ENCODE data around the gene CCS. TPM values are rescaled to one million over a fixed set of nuclear protein-coding genes. Genes with fewer than 3 reads are reported as not detected.

CCS gene
- total and polyA plus RNA-seq, 9 of the 15 experiments (the other 6 are each of a cell fraction or from before 2014, with no cell fraction given): 1.1 to 46.6 (median 26.8) TPM

DNA sequence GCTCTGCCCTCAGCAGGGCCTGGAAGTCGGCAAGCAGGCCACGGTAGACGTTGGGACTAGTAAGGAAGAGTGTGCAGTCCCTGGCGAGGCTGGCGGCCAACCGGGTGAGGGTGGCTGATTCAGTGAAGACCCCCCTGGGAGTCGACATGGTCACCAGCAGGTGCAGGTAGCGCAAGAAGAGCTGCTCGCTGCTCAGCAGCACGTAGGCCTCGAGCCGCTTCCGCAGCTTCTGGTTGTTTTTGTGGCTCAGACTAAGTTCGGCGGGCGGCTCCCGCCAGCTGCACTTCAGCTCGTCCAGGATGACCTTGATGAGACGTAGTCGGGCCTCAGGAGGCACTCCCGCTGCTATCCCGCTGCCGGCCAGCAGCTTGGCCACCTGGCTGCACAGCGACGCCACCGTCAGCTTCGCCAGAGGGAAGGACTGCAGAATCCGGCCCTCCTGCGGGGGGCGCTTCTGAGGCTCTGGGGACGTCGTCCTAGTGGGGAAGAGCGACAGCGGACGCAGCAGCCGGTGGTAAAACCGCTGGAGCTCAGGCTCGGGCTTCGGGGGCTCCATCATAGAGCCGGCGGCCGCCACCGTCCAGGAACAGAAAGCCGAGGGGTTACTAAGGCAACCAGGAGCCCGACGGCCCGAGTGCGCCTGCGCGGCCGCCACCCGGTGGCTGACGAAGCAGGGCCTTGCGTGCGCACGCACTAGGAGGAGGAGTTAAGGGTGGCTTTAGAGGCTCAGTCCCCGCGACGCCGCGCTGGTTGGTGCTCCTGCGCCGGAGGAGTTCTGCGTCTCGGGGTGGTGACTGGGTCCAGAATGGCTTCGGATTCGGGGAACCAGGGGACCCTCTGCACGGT, at the start of gene CCS, which contains the start of gene CCDC87 (continued):
- TF ChIP-seq, protein P1, sequence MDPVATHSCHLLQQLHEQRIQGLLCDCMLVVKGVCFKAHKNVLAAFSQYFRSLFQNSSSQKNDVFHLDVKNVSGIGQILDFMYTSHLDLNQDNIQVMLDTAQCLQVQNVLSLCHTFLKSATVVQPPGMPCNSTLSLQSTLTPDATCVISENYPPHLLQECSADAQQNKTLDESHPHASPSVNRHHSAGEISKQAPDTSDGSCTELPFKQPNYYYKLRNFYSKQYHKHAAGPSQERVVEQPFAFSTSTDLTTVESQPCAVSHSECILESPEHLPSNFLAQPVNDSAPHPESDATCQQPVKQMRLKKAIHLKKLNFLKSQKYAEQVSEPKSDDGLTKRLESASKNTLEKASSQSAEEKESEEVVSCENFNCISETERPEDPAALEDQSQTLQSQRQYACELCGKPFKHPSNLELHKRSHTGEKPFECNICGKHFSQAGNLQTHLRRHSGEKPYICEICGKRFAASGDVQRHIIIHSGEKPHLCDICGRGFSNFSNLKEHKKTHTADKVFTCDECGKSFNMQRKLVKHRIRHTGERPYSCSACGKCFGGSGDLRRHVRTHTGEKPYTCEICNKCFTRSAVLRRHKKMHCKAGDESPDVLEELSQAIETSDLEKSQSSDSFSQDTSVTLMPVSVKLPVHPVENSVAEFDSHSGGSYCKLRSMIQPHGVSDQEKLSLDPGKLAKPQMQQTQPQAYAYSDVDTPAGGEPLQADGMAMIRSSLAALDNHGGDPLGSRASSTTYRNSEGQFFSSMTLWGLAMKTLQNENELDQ (CRISPR knock-in tag; IDR thresholded peaks at IDR 0.05; ENCODE audit: borderline replicate concordance): no peak
- TF ChIP-seq E2F3 (CRISPR knock-in tag; IDR thresholded peaks at IDR 0.05) (no peak), DNMT1 (IDR thresholded peaks at IDR 0.05) (no peak), RBM34 (IDR thresholded peaks at IDR 0.05; ENCODE audit: borderline replicate concordance, insufficient read depth, low read length) (no peak), MEF2A (IDR thresholded peaks at IDR 0.05; ENCODE audit: control insufficient read depth, low read depth, low read length) (no peak), ASH1L (IDR thresholded peaks at IDR 0.05; ENCODE audit: borderline replicate concordance, low read depth, partially characterized antibody) (no peak), GABPB1 (CRISPR knock-in tag; IDR thresholded peaks at IDR 0.05) (peak; percentile 65), HMG20A (CRISPR knock-in tag; conservative IDR thresholded peaks at IDR 0.05) (no peak), MCM7 (IDR thresholded peaks at IDR 0.05) (no peak), PHF8 (IDR thresholded peaks at IDR 0.05; ENCODE audit: borderline replicate concordance, low read length) (peak; percentile 96; the same call in 1 of the 2 replicates), TAF1 (IDR thresholded peaks at IDR 0.05; ENCODE audit: control insufficient read depth, extremely low read depth, insufficient read depth, low read length, severe bottlenecking) (peak; percentile 75), PRPF4 (IDR thresholded peaks at IDR 0.05; ENCODE audit: insufficient read depth, low read depth, low read length, poor library complexity, severe bottlenecking) (no peak)
- TF ChIP-seq, protein P2, sequence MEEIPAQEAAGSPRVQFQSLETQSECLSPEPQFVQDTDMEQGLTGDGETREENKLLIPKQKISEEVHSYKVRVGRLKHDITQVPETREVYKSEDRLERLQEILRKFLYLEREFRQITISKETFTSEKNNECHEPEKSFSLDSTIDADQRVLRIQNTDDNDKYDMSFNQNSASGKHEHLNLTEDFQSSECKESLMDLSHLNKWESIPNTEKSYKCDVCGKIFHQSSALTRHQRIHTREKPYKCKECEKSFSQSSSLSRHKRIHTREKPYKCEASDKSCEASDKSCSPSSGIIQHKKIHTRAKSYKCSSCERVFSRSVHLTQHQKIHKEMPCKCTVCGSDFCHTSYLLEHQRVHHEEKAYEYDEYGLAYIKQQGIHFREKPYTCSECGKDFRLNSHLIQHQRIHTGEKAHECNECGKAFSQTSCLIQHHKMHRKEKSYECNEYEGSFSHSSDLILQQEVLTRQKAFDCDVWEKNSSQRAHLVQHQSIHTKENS (CRISPR knock-in tag; IDR thresholded peaks at IDR 0.05): no peak
- TF ChIP-seq, protein P3, sequence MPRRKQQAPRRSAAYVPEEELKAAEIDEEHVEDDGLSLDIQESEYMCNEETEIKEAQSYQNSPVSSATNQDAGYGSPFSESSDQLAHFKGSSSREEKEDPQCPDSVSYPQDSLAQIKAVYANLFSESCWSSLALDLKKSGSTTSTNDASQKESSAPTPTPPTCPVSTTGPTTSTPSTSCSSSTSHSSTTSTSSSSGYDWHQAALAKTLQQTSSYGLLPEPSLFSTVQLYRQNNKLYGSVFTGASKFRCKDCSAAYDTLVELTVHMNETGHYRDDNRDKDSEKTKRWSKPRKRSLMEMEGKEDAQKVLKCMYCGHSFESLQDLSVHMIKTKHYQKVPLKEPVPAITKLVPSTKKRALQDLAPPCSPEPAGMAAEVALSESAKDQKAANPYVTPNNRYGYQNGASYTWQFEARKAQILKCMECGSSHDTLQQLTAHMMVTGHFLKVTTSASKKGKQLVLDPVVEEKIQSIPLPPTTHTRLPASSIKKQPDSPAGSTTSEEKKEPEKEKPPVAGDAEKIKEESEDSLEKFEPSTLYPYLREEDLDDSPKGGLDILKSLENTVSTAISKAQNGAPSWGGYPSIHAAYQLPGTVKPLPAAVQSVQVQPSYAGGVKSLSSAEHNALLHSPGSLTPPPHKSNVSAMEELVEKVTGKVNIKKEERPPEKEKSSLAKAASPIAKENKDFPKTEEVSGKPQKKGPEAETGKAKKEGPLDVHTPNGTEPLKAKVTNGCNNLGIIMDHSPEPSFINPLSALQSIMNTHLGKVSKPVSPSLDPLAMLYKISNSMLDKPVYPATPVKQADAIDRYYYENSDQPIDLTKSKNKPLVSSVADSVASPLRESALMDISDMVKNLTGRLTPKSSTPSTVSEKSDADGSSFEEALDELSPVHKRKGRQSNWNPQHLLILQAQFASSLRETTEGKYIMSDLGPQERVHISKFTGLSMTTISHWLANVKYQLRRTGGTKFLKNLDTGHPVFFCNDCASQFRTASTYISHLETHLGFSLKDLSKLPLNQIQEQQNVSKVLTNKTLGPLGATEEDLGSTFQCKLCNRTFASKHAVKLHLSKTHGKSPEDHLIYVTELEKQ (CRISPR knock-in tag; IDR thresholded peaks at IDR 0.05): no peak
- TF ChIP-seq, protein P4, sequence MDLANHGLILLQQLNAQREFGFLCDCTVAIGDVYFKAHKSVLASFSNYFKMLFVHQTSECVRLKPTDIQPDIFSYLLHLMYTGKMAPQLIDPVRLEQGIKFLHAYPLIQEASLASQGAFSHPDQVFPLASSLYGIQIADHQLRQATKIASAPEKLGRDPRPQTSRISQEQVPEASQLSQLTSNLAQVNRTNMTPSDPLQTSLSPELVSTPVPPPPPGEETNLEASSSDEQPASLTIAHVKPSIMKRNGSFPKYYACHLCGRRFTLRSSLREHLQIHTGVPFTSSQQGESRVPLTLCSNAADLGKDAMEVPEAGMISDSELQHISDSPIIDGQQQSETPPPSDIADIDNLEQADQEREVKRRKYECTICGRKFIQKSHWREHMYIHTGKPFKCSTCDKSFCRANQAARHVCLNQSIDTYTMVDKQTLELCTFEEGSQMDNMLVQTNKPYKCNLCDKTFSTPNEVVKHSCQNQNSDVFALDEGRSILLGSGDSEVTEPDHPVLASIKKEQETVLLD (IDR thresholded peaks at IDR 0.05): peak; percentile 95
- TF ChIP-seq, protein P5, sequence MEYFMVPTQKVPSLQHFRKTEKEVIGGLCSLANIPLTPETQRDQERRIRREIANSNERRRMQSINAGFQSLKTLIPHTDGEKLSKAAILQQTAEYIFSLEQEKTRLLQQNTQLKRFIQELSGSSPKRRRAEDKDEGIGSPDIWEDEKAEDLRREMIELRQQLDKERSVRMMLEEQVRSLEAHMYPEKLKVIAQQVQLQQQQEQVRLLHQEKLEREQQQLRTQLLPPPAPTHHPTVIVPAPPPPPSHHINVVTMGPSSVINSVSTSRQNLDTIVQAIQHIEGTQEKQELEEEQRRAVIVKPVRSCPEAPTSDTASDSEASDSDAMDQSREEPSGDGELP (CRISPR knock-in tag; IDR thresholded peaks at IDR 0.05; ENCODE audit: borderline replicate concordance): peak; percentile 96
